ENCODE results near the gene NAAA.
"Not testable (repeated sequence)": the region's sequence is repeated elsewhere in the genome, so short reads cannot be mapped to it uniquely, and the experiment has no call there.

The NAAA gene

GRCh38 chr4:75919920-75920319 is 20.9 kb downstream of the NAAA start:
- DNase-seq (no peak), ATAC-seq (no peak)

- peak; percentile 18 for DNase-seq
These were observed 24.6 kb downstream of the NAAA start for GRCh38 chr4:75916091-75916661.

GRCh38 chr4:75912968-75913367 is 27.8 kb downstream of the NAAA start:
- DNase-seq (no peak), ATAC-seq (no peak)

More at GRCh38 chr4:75916091-75916661, 24.6 kb downstream of the NAAA start:
- no peak for ATAC-seq

GRCh38 chr4:75910831-75911230 is 30.0 kb downstream of the NAAA start:
- ATAC-seq, DNase-seq: not testable (repeated sequence)

GRCh38 chr4:75909405-75909804 is 31.4 kb downstream of the NAAA start:
- no peak for ATAC-seq
- DNase-seq = no peak

GRCh38 chr4:75908555-75908954 is 32.3 kb downstream of the NAAA start:
- ATAC-seq = no peak
- no peak for DNase-seq

GRCh38 chr4:75907966-75908365 is 32.8 kb downstream of the NAAA start:
- no peak for ATAC-seq

GRCh38 chr4:75904076-75904475 is 36.7 kb downstream of the NAAA start:
- ATAC-seq = no peak
- no peak for DNase-seq

More at GRCh38 chr4:75907966-75908365, 32.8 kb downstream of the NAAA start:
- no peak for DNase-seq

GRCh38 chr4:75902352-75902751 is 38.5 kb downstream of the NAAA start, which contains the start of gene PPEF2:
TSS of gene PPEF2 (minus strand) at chr4:75902452. CDS start at chr4:75896325, 6,127 bp downstream.
- DNase-seq (no peak), ATAC-seq (no peak)

GRCh38 chr4:75898536-75898935 is 42.3 kb downstream of the NAAA start:
- ATAC-seq (no peak), DNase-seq (no peak)

- no peak for DNase-seq
- ATAC-seq = no peak
These were observed 45.0 kb downstream of the NAAA start for GRCh38 chr4:75895744-75896314.

- ATAC-seq (no peak), DNase-seq (no peak)
These were observed 48.3 kb downstream of the NAAA start for GRCh38 chr4:75892508-75892907.

- ATAC-seq (no peak), DNase-seq (no peak)
These were observed 49.2 kb downstream of the NAAA start for GRCh38 chr4:75891611-75892010.

GRCh38 chr4:75889537-75890199 is 51.1 kb downstream of the NAAA start:
- ATAC-seq (no peak), DNase-seq (no peak)

- DNase-seq = no peak
- ATAC-seq = no peak
These were observed 54.7 kb downstream of the NAAA start for GRCh38 chr4:75886104-75886503.

- ATAC-seq = no peak
These were observed 59.3 kb downstream of the NAAA start for GRCh38 chr4:75881476-75881875.

GRCh38 chr4:75880278-75880677 is 60.5 kb downstream of the NAAA start:
- ATAC-seq (no peak), DNase-seq (no peak)

More at GRCh38 chr4:75881476-75881875, 59.3 kb downstream of the NAAA start:
- DNase-seq = no peak

GRCh38 chr4:75878246-75878756 is 62.5 kb downstream of the NAAA start:
- no peak for DNase-seq
- no peak for ATAC-seq

GRCh38 chr4:75876218-75876617 is 64.6 kb downstream of the NAAA start:
- DNase-seq (no peak), ATAC-seq (no peak)

GRCh38 chr4:75869100-75869499 is 71.7 kb downstream of the NAAA start:
- DNase-seq (no peak), ATAC-seq (no peak)

GRCh38 chr4:75867130-75867529 is 73.7 kb downstream of the NAAA start:
- DNase-seq = no peak
- no peak for ATAC-seq

Measured in stimulated activated naive CD8-positive, alpha-beta T cell treated with anti-CD3 and anti-CD28 coated beads, Interleukin-15, Interleukin-2, amounts not matched to agents 100 U/mL and 50 U/mL, for 24 hours (primary cell).